GM21390 (cell line): ENCODE measurements around the gene ATP9A.

ENCODE experiments used
- ATAC-seq: cut with Tn5 transposase; IDR thresholded peaks from one replicate; pipeline ENCODE4 v1.9.1; 2021; ENCODE audit not compliant: unreplicated experiment

ATP9A gene

DNA sequence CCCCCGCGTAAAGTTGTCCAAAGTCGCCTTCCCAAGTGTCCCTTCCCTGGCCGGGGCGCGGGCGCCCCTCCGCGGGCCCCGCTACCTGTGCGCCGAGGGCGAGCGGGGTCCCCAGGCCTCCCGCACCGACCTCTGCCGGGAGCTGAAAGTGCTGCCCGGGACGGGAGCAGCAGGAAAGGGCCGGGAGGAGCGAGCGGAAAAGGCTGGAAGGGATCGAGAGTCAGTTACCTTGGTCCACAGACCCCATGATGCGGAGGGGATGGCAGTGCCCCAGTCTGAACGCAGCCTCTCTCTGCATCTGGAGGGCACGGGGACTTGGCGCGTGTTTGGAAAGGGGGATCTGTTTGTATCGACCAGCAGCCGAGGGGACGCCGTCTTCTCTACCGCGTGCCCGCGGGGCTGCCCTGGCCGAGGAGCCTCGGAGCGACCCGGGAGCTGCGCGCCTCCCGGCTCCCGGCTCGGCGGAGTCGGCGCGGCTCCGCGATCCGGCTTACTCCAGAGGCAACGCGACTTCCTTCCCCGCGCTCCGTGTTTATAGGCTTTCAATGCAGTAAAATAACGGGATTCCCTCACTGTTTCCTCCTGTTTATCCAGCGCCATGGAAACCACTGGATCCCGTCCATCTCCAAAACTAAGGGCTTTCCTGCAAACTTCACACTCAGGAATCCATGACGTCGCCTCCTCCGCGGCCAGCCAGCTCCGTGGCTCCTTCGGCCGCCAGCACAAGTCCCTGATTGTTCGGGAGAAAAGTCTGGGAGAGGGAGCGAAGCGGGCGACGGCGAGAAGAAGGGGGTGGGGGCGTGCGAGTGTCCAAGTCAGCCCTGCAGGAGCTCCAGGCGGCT lies 205.6 kb downstream of the ATP9A start:
- no peak for ATAC-seq

DNA sequence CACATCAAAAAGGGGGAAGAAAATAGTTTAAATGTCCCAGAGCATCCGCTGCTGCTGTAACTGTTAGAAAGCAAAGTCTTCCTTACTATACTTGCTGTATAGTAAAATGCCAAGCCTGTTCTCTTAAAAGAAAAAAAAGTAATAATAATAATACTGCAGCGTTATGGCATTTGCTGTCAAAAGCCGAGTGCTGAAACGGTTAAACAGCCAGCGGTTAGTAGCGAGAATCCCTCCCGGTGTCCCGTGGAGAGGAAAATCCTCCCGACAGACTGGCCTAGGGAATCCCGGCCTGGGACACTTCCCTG lies 206.2 kb downstream of the ATP9A start:
- ATAC-seq = no peak

DNA sequence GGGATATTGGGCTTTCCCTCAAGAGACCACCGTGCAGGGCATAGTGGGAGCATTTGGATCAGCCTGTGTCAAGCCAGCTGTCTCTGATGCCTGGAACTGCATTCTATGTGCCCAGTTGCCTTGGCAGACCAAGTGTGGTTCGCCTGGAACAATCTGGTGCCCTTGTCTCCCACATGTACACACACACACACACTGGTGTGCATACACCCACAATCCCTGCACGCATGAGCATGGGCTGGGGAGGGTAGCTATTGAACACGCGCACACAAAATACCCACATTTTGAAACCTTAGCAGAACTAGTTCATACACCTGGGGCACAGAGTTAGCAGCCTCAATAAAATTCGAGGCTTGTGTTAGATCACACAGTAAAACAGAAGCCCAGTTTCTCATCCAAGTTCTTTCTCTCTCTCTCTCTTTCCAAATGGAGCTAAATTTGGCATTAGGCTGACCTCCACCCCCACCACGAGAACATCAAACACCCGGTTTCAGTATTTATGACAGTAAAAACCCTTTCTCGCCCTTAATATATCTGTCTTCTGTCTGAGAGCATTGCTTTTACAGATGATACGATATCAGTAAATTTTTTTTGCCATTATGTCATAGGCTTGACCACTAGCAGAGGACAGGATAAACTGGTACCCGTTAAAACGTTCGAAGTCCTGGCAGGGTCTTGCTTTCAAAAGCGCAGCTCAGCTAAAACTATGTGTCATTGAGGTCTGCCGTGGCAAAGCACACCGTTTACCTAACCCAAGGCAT lies 207.5 kb downstream of the ATP9A start:
- no peak for ATAC-seq

DNA sequence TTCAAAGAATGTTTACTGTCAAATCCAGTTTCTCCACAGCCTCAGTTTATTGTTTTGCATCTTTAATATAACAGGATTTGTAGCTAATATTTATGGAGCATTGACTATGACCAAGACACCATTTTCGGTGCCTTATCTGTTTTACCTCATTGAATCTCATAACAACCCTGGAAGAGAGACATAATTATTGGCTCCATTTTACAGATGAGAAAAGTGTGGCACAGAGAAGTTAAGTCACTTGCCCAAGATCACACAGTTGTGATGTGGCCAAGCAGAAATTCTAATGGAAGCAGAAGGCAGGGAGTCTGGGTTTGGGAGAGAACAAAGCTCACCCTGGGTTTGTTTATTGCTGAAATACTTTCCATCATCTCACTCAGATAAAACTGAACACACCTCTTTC lies 208.1 kb downstream of the ATP9A start:
- ATAC-seq = no peak

DNA sequence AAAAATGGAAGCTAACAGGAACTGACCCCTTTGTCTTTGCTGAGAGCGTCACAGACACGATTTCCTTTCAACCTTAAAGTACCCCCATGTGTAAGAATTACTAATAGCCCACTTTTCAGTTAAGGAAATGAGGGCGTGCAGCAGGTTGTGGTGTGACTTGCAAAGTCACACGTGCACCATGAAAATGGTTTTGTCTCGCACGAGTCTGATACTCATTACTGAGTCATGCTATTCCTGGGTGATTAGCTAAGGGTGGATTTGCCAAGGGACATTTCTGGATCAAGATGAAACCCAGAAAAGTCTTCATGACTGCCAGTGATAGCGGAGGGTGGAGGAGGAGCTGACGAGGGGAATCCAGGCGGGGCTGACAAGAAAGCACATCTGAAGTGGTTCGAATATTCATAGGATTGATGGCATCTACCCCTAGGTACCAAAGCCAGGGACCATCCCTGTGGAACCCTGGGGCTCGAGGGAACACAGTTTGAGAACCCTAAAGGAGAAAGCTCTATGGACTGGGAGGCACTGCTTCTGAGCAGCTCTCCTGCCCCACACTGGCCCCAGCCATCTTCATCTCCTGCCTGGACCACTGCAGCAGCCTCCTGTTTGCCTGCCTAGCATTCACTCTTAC lies 213.5 kb downstream of the ATP9A start:
- no peak for ATAC-seq

DNA sequence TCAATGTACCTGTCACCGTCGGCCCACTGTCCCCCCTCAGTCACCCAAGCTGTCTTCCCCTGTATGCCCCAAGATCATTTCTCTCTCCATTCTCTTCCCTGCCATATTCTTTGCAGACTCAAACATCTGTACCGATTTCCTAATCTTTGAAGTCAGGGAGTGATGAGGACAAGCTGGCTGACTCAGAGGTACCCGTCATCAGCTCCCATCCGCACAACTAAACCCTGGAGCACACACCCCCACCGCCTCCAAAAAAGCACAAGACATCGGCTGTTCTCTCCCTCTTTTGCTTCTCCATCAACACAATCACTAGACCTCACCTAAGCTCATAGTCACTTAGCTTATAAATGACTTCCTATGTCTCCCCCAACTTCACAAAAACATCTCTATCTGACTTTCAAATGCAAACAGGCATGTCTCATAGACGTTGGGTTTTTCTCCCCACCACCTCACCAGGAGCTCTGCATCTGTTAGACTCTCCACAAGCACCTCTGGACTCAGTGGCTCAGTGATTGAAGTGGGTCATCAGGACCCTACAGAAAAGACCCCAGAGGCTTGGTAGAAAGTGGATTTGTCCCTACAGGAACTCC lies 214.2 kb downstream of the ATP9A start:
- no peak for ATAC-seq

DNA sequence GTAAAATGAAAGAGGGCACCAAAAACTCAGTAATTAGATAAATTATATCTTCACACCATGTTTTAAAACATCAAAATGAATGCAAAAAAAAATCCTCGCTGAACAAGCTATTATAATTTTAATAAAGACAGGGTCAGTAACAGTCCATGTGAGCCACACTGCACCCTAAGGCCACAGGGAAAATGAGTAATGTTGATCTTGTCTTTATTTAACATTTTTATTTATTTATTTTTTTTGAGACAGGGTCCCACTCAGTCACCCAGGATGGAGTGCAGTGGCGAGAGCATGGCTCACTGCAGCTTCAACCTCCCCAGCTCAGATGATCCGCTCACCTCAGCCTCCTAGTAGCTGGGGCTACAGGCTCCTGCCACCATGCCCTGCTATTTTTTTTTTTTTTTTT lies 217.0 kb downstream of the ATP9A start:
- ATAC-seq = no peak

DNA sequence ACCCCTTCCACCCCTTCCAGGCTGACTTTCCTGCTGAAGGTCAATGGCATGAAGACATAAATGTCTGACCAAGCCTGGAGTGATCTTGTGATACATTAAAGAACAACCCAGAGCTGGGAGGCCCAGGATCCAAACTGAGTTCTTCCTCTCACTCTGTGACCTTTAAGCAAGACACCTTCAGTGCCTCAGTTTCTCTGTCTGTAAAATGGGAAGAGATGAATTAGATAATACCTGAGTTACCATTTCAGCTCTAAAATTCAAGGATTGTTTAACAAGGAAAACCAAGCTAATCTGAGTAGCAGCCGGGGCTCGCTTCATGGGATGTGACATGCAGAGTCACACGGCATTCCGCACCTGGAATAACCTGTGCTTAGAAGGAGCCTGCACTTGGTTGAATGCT lies 218.7 kb downstream of the ATP9A start:
- ATAC-seq = no peak

DNA sequence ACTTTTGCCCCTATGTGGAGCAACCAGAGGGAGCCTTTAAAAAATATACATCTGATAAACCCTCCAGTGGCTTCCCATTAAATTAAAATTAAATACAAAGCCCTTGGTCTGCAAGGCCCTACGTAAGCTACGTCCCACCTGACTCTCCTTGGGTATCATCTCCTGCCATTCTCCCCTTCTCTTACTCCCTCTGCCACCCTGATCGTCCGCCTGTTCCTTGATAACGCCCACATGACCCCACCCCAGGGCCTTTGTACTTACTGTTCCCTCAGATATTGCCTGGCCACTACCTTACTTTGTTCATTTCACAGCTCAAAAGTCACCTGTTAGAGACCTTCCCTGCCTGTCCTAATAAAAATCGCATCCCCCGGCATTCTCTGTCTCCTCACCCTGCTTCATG lies 220.2 kb downstream of the ATP9A start:
- ATAC-seq = no peak
